NCI-H1417 treated with DMSO at 0.1 percent for 48 hours (cell line): ENCODE data around the gene LMTK3.
"Not testable (repeated sequence)": the region's sequence is repeated elsewhere in the genome, so short reads cannot be mapped to it uniquely, and the experiment has no call there.

ENCODE experiments used
- DNase-seq: peaks from one replicate; lab custom pipeline; 2025; lab: John Stamatoyannopoulos, UW

Gene LMTK3

DNA sequence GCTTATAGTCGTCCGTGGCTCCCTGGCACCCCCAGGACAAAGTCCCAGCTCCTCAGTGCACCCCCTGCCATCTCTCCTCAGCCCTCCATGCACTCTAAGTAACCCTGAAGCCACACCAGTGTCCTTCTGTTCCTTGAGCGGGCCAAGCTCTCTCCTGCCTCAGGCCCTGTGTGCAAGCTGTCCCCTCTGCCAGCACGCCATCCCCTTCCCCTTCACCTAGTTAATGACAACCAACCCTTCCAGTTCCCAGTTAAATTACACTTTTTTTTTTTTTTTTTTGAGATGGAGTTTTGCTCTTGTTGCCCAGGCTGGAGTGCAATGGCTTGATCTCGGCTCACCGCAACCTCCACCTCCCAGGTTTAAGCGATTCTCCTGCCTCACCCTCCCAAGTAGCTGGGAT lies 23.2 kb downstream of the LMTK3 start:
- DNase-seq: not testable (repeated sequence)

DNA sequence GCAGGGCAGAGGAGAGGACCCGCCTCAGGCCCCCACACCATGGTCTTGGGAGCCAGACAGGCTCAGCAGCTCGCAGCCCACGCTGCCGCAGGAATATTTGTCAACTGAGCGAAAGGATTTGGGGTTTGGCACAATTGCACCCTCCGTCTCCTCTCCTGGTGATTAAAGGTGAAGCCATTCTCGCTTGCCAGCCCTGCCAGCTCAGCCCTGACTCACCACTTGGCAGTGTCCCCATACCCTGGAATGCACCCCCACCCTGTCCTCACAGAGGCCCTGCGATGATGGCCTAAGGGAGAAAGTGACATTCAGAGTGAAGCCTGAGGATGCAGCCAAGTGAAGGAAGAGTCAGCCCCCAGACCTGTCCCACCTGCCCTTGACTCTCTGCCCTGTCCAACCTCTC lies 23.7 kb downstream of the LMTK3 start:
- DNase-seq: no peak

DNA sequence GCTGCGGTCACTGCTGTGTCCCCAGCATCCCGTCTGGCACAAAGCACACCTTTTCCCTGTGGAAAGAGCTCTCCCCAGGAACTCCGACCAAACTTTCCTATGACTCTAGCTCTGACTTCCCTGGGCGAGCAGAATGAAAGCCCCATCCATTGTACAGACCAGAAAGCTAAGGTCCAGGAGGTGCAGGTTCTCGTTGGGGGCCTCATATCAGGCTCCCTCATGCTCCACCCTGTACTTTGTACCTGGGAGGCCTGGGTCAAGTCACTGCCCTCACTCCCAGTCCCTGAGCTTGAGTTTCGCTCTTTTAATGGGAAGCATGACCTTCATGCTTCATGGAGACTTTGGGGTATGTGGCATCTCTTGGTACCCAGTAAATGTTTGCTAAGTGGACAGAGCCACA lies 24.1 kb downstream of the LMTK3 start:
- DNase-seq: no peak

DNA sequence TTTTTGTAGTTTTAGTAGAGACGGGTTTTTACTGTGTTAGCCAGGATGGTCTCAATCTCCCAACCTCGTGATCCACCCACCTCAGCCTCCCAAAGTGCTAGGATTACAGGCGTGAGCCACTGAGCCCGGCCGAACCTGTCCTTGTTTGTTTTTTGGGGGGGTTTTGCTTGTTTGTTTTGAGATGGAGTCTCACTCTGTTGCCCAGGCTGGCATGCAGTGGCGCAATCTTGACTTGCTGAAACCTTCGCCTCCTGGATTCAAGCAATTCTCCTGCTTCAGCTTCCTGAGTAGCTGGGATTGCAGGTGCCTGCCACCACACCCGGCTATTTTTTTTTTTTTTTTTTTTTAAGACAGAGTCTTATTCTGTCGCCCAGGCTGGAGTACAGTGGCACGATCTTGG lies 24.9 kb downstream of the LMTK3 start:
- DNase-seq: not testable (repeated sequence)

DNA sequence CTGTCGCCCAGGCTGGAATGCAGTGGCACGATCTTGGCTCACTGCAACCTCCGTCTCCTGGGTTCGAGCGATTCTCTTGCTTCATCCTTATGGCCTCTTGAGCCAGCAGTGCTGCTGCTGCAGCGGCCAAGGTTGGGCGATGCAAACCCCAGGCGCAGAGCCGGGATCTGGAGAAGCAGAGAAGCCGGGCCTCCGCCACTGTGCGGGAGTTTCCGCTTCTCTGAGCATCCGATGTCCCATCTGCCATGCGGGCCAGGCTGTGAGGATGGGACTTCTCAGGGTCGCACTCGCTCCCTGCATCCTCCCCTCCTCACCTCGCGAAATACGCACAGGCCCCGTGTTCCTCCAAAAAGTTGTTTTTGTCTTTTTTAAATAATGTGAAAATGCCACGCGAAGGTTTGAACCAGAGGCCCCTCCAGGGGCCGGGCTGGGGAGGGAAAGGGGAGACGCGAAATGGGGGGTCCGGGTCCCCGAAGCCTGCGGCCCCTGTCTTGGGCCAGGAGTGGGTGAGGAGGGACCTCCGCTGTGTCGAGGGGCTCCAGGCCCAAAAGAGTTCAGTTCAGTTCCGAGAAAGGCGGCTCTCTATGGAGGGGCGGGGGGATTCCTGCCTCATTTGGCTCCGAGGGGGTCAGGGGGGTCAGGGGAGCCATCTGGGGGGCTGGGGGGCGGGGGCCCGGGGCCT lies 26.6 kb downstream of the LMTK3 start:
- no peak for DNase-seq

DNA sequence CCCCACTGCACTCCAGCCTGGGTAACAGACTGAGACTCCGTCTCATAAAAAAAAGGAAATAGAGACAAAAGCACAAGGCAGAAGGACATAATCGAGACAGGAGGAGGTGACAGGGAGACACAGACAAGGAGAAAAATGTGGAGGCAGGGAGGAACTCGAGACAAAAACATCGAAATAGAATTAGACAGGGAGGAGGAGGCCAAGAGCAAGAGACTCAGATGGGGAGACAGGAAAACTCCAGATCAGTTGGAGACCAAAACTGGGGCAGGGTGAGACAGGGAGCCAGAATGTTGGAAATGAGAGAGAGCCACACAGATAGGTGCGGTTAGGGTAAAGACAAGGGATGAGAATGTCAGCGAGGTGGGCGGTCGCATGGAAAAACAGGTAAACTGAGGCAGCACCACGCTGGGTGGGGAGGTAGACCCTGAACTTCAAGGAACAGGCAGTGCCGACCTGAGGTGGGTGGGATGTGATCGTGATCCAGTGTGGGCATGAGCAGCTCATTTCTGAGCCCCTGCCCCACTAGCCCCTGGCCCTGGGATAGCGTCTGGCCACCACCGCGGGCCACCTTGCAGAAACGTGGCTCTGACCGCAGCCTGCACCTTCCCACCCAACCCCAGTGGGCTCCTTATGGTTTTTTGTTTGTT lies 27.3 kb downstream of the LMTK3 start:
- no peak for DNase-seq

DNA sequence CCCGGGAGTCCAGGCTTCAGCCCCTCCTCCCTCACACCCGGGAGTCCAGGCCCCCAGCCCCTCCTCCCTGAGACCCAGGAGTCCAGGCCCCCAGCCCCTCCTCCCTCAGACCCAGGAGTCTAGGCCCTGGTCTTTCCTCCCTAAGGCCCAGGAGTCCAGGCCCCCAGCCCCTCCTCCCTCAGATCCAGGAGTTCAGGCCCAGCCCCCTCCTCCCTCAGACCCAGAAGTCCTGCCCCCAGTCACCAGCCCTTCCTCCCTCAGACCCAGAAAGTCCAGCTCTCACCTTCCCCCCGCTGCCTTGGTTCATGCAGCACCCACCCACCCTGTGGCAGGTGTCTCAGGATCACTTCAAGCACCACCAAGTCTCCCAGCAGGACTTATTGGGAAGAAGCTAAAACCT lies 28.3 kb downstream of the LMTK3 start:
- no peak for DNase-seq

DNA sequence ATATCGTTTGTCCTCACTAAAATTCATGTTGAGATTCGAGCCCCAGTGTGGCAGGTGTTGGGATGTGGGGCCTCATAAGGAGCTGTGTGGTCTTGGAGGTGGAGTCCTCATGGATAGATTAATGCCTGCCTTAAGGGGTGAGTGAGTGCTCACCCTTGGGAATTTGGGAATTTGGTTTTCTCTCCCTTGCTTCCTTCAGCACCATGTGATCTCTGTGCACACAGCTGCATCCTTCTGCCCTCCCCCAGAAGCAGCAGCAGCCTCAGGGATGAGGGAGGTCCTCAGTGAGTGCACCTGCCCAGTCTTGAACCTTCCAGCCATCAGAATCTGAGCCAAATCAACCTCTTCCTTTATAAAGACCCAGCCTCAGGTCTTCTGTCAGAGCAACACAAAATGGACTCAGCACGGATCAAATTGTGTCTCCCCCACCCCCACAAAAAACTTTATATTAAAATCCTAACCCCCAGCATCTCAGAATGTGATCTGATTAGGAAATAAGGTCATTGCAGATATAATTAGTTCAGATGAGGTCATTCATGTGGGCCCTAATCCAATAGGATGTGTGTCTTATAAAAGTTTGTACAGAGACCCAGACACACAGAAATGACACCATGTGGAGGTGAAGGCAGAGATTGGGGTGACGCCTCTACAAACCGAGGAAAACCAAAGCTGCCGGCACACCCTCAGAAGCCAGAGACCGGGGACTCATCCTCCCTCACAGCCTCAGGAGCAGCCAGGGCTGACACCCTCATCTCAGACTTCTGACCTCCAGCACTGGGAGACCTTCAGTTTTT lies 29.6 kb downstream of the LMTK3 start:
- no peak for DNase-seq

DNA sequence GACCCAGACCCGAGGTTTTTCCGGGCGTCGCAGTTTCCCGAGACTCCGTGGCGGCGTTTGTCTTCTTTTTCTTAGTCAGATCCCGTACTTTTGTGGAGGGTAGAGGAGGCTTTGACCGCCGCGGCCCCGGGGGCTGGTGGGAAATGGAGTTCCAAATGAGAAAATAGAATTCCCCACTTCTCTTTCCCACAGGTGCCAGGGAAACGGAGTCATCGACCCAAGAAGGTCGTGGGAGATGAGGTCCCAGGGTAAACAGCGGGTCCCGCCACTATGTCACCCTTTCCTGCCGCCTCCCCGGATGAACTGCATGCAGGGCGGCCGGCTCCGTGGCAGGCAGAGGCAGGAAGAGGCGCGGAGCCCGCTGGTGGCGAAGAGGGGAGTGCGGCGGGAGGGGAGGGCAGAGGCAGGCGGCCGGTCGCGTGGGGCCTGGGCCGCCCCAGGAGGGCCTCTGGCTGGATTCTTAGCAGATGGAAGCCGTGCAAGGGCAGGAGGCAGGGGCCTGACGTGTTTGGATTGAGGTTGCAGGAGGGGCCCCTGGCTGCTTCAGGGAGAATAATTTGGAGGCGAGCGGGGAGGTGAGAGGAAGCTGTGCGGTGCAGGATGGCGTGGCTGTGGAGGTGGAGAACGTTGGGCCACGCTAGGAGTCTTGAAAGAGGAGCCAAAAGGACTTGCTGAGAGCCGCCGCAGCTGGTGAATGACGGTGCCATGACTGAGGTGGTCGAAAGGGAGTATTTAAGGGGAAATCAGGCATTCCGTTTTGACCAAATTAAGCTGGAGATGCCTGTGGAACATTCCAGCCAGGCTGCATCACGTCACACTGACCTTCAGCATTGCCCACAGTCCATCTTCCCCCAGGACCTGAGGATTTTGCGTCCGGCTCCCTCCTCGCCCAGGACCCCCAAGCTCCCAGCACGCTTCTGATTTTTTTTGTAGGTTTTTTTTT lies 30.8 kb downstream of the LMTK3 start:
- DNase-seq: no peak

DNA sequence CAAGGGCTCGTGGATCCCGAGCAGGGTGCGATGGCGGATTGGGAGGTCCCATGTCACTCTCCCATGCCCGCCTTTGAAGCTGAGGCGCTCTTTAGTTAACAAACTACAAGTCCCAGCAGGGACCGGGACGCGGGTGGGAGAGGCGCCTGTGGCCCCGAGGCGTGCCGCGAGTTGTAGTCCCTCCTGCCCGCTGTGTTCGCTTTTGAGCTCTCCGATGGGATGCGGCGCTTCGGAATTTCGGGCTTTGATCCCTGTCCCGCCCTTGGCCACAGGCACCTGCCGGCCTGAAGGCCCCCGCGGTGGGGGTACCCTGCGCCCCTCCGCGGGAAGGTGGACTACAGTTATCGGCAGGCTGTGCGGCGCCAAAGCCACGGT lies 31.5 kb downstream of the LMTK3 start:
- DNase-seq: no peak

DNA sequence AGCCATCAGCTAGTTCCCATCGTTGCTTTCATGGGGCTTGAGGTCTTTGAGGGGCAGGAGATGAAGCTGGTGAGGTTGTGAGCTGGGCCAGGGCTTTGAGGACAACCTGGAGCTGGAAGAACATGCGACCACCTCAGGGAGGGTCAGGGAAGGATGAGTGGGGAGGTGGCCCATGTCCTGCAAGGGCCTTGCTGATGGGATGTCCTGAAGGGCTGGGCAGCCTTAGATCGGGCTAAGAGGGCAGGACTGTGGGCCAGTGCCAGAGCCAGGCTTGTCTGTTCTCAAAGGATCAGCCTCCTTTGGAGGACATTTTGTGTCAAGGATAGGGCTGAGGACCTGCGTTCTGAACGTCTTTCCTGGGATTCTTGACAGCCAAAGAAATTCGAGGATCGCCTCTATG lies 31.9 kb downstream of the LMTK3 start:
- no peak for DNase-seq

DNA sequence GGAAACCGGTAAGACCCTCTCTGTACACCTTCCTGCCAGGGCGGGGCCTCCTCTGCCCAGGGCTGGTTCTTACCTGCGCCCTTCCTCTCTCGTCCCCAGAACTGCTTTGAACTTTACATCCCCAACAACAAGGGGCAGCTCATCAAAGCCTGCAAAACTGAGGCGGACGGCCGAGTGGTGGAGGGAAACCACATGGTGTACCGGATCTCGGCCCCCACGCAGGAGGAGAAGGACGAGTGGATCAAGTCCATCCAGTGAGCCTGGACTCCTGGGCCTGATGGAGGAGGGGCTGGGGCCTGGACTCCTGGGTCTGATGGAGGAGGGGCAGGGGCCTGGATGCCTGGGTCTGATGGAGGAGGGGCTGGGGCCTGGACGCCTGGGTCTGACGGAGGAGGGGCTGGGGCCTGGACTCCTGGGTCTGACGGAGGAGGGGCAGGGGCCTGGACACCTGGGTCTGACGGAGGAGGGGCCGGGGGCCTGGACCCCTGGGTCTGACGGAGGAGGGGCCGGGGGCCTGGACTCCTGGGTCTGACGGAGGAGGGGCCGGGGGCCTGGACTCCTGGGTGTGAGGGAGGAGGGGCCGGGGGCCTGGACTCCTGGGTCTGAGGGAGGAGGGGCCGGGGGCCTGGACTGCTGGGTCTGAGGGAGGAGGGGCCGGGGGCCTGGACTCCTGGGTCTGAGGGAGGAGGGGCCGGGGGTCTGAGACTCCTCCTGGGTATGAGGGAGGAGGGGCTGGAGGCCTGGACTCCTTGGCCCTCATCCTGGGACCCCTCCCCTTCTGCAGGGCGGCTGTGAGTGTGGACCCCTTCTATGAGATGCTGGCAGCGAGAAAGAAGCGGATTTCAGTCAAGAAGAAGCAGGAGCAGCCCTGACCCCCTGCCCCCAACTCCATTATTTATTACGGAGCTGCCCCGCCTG lies 33.0 kb downstream of the LMTK3 start:
- DNase-seq: no peak

DNA sequence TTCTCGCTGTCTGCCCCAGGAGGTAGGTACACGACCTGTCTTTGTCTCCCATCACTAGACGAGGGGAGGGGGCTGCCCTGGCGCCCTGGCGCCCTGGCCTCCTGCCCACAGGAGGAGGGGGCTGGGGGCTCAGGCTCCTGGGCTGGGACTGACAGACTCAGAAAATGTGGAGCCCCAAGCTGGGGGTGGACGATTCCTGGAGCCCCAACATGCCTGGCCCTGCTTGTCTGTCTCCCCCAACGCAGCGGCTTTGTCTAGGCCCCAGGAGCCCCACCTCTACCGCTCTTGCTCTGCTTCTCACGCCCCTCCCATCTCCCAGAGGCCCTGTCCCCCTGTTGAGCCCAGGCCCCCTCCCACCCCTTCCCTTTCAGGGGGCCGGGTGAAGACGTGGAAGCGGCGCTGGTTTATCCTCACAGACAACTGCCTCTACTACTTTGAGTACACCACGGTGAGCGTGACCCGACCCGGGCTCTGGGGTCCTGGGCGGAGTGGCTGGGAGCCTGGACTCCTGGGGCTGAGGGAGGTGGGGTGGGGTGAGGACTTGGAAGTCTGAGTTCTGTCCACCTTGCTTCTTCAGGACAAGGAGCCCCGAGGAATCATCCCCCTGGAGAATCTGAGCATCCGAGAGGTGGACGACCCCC lies 33.8 kb downstream of the LMTK3 start:
- no peak for DNase-seq

DNA sequence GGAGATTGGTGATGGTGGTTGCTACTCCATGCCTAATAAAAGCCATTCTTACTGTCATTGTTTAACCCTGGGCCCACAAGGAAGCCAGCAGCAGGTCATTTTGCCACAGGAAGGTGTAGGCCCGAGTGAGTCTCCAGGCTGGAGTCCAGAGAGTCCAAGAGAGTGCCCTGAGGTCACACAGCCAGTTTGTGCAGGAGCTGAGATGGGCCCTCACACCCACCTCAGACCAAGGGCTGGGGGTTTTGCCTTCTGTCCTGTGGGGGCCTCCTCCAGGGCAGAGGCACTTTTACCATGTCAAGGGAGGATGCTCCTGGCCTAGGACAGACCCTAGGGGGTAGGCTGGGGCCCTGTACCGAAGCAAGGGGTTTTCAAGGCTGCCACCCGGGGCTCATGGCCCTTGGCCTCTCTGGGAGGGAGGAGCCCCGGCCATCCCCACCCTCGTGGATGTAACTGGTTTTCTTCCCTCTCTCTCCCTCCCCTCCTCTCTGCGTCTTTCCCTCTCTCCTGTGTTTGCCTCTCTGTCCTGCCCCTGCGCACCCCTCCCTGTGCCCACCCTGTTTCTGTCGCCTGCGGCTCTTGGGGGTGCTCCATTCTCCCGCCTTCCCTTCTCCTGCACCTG lies 34.5 kb downstream of the LMTK3 start:
- DNase-seq: no peak

DNA sequence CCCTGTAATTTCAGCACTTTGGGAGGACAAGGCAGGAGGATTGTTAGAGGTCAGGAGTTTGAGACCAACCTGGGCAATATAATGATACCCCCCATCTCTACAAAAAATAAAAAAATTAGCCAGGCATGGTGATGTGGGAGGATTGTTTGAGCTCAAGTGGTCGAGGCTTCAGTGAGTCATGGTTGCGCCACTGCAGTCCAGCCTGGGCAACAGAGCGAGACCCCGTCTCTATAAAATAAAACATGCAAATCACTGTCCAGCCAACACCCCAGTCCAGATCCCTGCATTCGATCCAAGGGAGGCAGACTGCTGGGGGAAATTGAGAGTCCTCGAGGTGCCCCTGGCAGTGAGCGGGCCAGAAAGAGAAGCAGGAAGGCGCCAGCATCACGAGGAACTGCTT lies 35.5 kb downstream of the LMTK3 start:
- DNase-seq: no peak

DNA sequence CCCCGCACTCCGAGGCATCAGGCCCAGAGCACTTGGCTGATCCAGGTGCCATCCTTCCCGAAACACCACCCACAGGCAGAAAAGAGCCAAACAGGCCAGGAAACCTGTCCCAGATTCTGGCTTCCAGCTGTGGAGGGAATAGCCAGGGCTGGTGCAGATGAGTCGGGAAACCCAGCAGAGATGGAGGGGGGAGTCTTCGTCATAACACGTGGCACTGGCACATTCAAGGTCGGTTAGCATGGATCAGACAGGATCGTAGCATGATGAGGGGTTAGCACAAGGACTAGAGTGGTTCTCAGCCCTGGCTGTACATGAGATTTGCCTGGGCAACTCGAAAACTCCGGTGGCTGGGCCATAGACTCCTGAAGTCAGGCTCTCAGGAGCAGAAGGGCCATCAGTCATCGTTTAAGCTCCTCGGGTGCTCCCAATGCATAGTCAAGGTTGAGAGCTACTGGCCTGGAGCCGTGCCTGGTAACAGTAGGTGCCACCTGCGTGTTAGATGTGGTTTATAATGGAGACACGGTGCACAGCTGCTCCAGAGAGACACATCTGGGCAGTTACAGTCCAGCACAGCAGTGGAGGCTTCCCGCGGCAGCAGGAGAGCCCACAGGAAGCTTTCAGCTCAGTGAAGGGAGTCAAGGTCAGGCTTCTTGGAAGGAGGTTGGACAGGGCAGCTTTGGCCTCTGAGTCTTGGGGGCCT lies 36.1 kb downstream of the LMTK3 start:
- DNase-seq: no peak

DNA sequence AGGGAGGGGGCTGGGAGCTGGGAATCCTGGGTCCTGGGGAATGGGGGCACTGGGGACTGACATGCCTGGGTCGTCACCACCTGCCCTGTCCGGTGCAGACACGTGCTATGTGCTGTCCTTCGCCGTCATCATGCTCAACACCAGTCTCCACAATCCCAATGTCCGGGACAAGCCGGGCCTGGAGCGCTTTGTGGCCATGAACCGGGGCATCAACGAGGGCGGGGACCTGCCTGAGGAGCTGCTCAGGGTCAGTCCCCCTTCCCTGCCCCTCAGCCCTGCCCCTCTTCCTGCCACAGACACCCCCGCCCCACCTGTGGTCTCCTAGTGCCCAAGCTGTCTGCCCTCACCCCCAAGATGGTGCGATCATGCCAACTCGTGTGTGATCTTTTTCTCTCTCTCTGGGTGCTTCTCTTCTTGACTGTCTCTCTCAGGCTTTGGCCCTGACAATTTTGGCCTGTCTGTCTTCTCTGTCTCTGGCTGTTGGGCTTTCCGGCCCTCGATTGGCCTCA lies 37.5 kb downstream of the LMTK3 start:
- DNase-seq: no peak

DNA sequence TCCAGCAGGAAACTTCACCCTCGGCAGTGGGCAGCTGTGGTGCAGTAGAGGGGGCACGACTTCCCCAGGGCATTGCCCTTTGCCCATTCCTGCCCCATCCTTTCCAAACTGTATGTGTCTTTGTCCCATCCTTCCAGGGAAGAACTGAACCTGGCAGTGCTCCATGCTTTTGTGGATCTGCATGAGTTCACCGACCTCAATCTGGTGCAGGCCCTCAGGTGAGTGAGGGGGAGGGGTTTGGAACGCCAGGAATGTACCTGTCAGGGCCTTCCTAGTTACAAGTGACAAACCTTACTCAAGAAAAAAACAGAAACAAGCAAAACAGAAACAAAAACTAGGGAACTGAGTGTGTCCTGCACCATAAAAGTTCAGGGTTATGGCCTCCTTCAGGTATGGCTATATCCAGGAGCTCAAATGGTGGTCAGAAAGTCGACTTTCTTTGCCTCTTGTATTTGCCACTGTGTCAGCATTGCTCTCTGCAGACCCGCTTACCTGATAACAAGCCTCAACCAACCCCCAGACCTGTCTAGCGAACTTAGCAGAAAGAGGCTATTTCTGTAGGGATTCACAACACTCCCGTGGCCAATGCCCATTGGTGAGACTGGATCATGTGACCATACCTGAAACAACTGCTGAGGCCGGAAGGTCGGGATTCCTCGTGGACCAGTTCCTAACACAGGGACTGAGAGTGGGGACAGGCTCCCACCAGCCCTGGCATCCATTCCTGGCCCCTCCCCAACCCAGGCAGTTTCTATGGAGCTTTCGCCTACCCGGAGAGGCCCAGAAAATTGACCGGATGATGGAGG lies 38.3 kb downstream of the LMTK3 start:
- DNase-seq: no peak
